Keratinocyte (primary cell): ENCODE results near the gene E4F1.
A peak's percentile ranks its signal among the peaks of the same experiment; 100 is the strongest.

Experiments used
- EZH2 ChIP-seq: IDR thresholded peaks from one replicate; pipeline ENCODE4 v1.6.1; 2012; ENCODE audit warnings: inconsistent platforms, mild to moderate bottlenecking, low read length, moderate library complexity
- TF ChIP-seq, protein P1 (sequence below), 3 experiments: IDR thresholded peaks in 1 of 3; conservative IDR thresholded peaks in 1 of 3; optimal IDR thresholded peaks in 1 of 3; 2 replicates in 2 of 3; 3 replicates in 1 of 3; pipeline versions ENCODE3 to v1.5.1; 2011; ENCODE audit warnings: low read length in 3 of 3, mild to moderate bottlenecking in 3 of 3, moderate library complexity in 2 of 3, control low read depth in 1 of 3, inconsistent platforms in 1 of 3; ENCODE audit not compliant: insufficient read depth in 2 of 3; ENCODE audit errors: extremely low read depth in 1 of 3

DNA sequence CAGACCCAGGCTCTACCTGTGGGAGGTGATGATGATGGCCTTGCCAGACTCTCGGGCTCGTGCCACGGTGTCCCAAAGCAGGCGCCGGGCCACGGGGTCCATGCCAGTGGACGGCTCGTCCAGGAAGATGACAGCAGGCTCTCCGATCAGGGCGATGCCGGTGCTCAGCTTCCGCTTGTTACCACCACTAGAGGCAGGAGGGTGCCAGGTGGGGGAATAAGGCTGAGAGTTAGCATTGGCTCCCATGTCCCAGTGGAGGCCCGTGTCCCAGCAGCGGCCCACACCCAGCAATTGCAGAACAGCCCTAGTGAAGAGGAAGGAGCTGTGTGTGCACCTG, 54.8 kb downstream of the E4F1 start:
- no peak for TF ChIP-seq EZH2
- TF ChIP-seq, protein P1, sequence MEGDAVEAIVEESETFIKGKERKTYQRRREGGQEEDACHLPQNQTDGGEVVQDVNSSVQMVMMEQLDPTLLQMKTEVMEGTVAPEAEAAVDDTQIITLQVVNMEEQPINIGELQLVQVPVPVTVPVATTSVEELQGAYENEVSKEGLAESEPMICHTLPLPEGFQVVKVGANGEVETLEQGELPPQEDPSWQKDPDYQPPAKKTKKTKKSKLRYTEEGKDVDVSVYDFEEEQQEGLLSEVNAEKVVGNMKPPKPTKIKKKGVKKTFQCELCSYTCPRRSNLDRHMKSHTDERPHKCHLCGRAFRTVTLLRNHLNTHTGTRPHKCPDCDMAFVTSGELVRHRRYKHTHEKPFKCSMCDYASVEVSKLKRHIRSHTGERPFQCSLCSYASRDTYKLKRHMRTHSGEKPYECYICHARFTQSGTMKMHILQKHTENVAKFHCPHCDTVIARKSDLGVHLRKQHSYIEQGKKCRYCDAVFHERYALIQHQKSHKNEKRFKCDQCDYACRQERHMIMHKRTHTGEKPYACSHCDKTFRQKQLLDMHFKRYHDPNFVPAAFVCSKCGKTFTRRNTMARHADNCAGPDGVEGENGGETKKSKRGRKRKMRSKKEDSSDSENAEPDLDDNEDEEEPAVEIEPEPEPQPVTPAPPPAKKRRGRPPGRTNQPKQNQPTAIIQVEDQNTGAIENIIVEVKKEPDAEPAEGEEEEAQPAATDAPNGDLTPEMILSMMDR (optimal IDR thresholded peaks at IDR 0.05 in 1 of 3, IDR thresholded peaks at IDR 0.05 in 1 of 3, conservative IDR thresholded peaks at IDR 0.05 in 1 of 3; ENCODE audit: extremely low read depth in 1 of 3, insufficient read depth in 2 of 3, low read length in 3 of 3): peak in 2 of 3 experiments; percentile 17 to 26
